Measurements from ENCODE around the gene PPP3CA.
"Not testable (repeated sequence)": the region's sequence is repeated elsewhere in the genome, so short reads cannot be mapped to it uniquely, and the experiment has no call there.

The PPP3CA gene

DNA sequence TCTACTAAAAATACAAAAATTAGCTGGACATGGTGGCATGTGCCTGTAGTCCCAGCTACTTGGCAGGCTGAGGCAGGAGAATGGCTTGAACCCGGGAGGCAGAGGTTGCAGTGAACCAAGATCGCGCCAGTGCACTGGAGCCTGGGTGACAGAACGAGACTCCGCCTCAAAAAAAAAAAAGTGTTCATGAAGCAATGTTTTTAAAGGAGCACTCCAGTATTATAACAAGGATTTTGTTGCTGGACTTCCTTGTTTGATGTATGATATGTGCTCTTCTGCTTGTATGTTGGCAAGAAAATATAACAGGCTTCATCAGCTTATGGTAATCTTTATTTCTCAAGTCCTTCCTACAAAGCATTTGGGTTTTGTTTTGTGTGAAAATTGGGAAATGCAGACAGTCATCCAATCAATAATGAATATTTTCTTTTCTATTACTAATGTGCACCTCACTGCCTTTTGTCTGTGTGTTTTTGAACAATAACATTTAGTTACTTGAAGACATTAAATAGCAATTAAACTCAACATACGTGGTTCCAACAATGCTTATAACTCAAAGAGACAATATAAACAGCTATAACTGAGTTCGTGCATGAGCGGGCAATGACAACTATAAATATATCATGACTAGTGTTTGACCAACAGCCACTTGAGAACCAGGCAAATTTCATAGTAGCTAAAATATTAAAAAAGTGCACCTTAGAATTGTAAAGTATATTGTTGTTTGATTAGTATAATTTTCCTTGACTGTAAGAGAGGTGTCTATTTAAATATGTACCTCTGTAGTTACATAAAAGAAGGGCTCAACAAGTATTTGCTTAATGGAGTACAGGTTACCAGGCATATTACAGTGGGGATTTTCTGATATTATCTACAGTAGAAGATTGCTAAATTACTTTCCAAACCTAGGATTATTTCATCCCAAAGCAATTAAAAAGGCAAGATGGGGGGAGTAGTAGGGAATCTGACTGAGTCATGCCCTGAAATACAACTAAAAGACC lies 210.7 kb downstream of the PPP3CA start:
- no peak overlapping the region for H3K27ac ChIP-seq (ENCODE audit: low read depth, low read length)
- no peaks in the 10 kb centered on the region for H3K36me3 ChIP-seq (ENCODE audit: insufficient read depth, low read length)
- WGBS: 94% methylated on average over 8 of the region's 8 CpGs

DNA sequence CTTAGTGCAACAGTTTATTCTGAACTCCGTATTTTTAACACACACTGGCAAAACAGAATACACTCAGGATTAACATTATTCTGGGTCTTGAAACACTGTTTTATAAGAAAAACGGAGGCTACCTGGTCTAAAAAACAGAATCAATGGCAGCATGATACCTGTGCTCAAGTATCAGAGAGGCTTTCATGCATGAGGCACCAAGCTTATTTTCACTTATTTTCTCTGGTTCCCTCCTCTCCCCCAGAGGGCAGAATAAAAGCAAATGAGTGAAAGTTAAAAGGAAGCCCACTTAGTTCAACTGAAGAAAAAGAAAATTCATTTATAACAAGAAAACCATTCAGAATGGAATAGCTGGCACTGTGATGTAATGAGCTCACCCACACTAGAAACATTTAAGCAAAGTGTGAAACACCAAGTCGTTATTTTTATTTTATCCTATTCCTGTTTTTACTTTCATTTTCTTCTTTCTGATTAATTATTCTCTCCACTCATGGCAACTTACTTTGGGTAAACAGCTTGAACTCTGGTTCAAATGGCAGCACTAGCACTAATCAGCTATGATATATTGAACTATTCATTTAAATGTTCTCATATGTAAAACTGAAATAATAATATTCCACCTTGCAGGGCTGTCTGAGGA lies 211.8 kb downstream of the PPP3CA start:
- Histone ChIP-seq H3K4me3 (ENCODE audit: low read length) (no peak overlapping the region), H3K4me1 (ENCODE audit: insufficient read depth, low read length) (peaks cover 16% of the 10 kb centered on the region), H3K36me3 (ENCODE audit: insufficient read depth, low read length) (no peaks in the 10 kb centered on the region), H3K27ac (ENCODE audit: low read depth, low read length) (no peak overlapping the region), H3K9me3 (ENCODE audit: insufficient read depth, low read depth, low read length) (no peaks in the 10 kb centered on the region), H3K27me3 (ENCODE audit: insufficient read depth, low read length) (no peaks in the 10 kb centered on the region), H3K9ac (ENCODE audit: low read depth, low read length) (no peak overlapping the region)
- 92% methylated on average over 3 of the region's 3 CpGs for WGBS

More for the DNA sequence above, 210.7 kb downstream of the PPP3CA start:
- Histone ChIP-seq H3K27me3 (ENCODE audit: insufficient read depth, low read length) (no peaks in the 10 kb centered on the region), H3K4me1 (ENCODE audit: insufficient read depth, low read length) (peaks cover 17% of the 10 kb centered on the region), H3K4me3 (ENCODE audit: low read length) (no peak overlapping the region), H3K9ac (ENCODE audit: low read depth, low read length) (no peak overlapping the region), H3K9me3 (ENCODE audit: insufficient read depth, low read depth, low read length) (no peaks in the 10 kb centered on the region)

DNA sequence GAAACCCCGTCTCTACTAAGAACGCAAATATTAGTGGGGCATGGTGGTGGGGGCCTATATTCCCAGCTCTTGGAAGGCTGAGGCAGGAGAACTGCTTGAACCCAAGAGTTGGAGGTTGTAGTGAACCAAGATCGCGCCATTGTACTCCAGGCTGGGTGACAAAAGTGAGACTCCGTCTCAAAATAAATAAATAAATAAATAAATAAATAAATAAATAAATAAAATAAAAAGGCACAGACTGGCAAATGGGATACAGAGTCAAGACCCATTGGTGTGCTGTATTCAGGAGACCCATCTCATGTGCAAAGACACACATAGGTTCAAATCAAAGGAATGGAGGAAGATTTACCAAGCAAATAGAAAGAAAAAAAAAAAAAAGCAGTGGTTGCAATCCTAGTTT lies 216.3 kb downstream of the PPP3CA start:
- 100% methylated on average over 3 of the region's 5 CpGs for whole genome bisulfite sequencing
- not testable (repeated sequence) for H3K36me3 ChIP-seq (ENCODE audit: insufficient read depth, low read length); H3K27me3 ChIP-seq (ENCODE audit: insufficient read depth, low read length); H3K4me3 ChIP-seq (ENCODE audit: low read length); H3K9ac ChIP-seq (ENCODE audit: low read depth, low read length); H3K27ac ChIP-seq (ENCODE audit: low read depth, low read length); H3K4me1 ChIP-seq (ENCODE audit: insufficient read depth, low read length); H3K9me3 ChIP-seq (ENCODE audit: insufficient read depth, low read depth, low read length)

DNA sequence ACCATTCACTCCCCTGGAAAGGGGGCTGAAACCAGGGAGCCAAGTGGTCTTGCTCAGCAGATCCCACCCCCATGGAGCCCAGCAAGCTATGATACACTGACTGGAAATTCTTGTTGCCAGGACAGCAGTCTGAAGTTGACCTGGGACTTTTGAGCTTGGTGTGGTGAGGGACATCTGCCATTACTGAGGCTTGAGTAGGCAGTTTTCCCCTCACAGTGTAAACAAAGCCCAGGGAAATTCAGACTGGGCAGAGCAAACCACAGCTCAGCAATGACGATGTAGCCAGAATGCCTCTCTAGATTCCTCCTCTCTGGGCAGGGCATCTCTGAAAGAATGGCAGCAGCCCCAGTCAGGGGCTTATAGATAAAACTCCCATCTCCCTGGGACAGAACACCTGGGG lies 218.4 kb downstream of the PPP3CA start:
- H3K36me3 ChIP-seq (ENCODE audit: insufficient read depth, low read length); H3K9me3 ChIP-seq (ENCODE audit: insufficient read depth, low read depth, low read length); H3K4me1 ChIP-seq (ENCODE audit: insufficient read depth, low read length); H3K4me3 ChIP-seq (ENCODE audit: low read length); H3K9ac ChIP-seq (ENCODE audit: low read depth, low read length); H3K27me3 ChIP-seq (ENCODE audit: insufficient read depth, low read length); H3K27ac ChIP-seq (ENCODE audit: low read depth, low read length): not testable (repeated sequence)
- WGBS: 90% methylated on average over 1 of the region's 1 CpG

DNA sequence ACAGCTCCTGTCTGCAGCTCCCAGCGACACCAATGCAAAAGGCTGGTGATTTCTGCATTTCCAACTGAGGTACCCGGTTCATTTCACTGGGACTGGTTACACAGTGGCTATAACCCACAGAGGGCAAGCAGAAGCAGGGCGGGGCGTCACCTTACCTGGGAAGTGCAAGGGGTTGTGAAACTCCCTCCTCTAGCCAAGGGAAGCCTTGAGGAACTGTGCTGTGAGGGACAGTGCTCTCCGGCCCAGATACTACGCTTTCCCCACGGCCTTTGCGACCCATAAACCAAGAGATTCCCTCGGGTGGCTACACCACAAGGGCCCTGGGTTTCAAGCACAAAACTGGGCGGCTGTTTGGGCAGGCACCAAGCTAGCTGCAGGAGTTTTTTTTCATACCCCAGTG lies 218.9 kb downstream of the PPP3CA start:
- no peaks in the 10 kb centered on the region for H3K9me3 ChIP-seq (ENCODE audit: insufficient read depth, low read depth, low read length)
- no peaks in the 10 kb centered on the region for H3K36me3 ChIP-seq (ENCODE audit: insufficient read depth, low read length)
- no peaks in the 10 kb centered on the region for H3K4me1 ChIP-seq (ENCODE audit: insufficient read depth, low read length)
- no peak overlapping the region for H3K4me3 ChIP-seq (ENCODE audit: low read length)
- H3K27me3 ChIP-seq (ENCODE audit: insufficient read depth, low read length): no peaks in the 10 kb centered on the region
- H3K9ac ChIP-seq (ENCODE audit: low read depth, low read length): no peak overlapping the region
- WGBS: 95% methylated on average over 10 of the region's 10 CpGs
- H3K27ac ChIP-seq (ENCODE audit: low read depth, low read length): no peak overlapping the region

DNA sequence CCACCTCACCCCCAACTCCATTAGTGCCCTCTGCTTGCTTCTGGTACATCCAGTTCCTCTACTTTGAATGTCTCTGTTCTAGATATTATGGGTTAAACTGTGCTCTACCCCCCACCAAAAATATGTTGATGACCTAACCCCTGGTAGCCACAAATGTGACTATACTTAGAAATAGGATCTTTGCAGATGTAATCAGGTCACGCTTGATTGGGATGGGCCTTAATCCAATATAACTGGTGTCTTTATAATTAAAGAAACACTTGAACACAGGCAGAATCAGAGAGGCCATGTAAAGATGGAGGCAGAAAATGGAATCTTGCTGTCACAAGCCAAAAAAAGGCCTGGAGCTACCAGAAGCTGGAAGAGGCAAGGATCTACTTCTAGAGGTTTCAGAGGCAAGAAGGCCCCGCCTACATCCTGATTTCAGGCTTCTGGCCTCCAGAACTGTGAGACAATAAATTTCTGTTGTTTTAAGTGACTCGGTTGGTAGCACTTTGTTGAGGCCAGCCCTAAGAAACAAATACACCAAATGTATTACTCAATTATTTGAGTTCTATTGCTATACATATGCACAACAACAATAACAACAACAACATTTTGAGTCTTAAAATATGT lies 220.0 kb downstream of the PPP3CA start:
- no peak overlapping the region for H3K27ac ChIP-seq (ENCODE audit: low read depth, low read length)
- H3K9me3 ChIP-seq (ENCODE audit: insufficient read depth, low read depth, low read length): no peaks in the 10 kb centered on the region
- no peak overlapping the region for H3K4me3 ChIP-seq (ENCODE audit: low read length)
- H3K4me1 ChIP-seq (ENCODE audit: insufficient read depth, low read length): no peaks in the 10 kb centered on the region
- WGBS: 96% methylated on average over 1 of the region's 3 CpGs
- no peaks in the 10 kb centered on the region for H3K27me3 ChIP-seq (ENCODE audit: insufficient read depth, low read length)
- H3K9ac ChIP-seq (ENCODE audit: low read depth, low read length): no peak overlapping the region
- no peaks in the 10 kb centered on the region for H3K36me3 ChIP-seq (ENCODE audit: insufficient read depth, low read length)

DNA sequence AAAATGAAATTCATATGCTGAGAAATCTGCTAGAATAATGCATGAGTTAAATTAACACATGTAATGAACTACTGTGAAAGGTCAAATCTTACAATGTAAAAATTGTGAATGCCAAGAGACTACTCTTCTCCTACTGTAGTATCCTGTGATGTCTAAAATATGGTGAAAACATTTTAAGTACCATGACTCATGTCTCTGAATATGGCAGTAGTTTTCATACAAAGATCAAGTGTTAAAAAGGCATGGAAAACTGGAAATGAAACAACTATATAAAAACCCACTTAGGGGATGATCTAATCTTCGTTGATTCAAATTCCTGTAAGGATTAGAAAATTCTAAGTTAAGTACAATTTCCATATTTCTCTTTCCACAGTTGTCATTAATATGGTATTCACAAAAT lies 221.3 kb downstream of the PPP3CA start:
- no peaks in the 10 kb centered on the region for H3K9me3 ChIP-seq (ENCODE audit: insufficient read depth, low read depth, low read length)
- no peaks in the 10 kb centered on the region for H3K27me3 ChIP-seq (ENCODE audit: insufficient read depth, low read length)
- H3K27ac ChIP-seq (ENCODE audit: low read depth, low read length): no peak overlapping the region
- no peaks in the 10 kb centered on the region for H3K4me1 ChIP-seq (ENCODE audit: insufficient read depth, low read length)
- no CpG with 5 or more reads among the region's 1 CpG for WGBS
- H3K9ac ChIP-seq (ENCODE audit: low read depth, low read length): no peak overlapping the region
- H3K4me3 ChIP-seq (ENCODE audit: low read length): no peak overlapping the region
- H3K36me3 ChIP-seq (ENCODE audit: insufficient read depth, low read length): no peaks in the 10 kb centered on the region

DNA sequence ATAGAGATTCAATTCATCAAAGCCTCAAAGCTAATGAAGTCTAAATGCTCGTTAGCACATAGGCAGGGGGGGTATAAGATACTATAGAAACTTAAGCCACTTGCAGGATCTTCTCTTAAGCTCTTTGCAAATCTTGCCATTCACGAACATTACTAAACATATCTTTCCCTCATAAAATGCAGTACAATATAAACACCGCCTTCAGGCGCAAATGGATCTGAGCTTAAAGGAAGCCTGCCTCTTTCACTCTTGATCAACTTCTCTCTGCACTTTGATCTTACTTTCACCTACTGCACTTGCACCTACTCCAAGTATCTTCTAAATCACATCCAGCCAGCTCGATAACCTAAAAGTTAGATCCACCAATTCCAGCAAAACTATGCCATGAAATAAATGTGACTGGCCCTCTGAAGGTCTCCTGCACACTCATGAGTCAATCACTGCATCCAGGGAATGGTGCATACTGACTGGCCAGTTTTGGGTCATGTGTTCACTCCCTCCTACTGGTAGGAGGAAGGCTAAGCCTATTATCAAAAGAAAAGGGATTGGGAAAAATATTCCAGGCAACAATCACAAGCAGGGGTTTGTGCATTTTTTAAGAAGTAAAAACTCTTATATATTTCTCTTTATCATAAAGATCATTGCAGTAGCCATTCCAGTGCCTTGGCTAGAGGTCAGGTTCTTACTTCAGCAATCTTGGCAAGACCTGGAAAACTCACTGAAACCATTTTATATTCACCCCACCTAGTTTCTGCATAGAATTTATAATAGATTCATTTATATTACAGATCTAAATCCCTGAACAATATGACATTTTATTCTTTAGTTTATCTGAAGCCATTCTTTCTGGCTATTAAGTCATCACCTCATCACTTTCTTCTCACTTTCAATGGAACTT lies 222.0 kb downstream of the PPP3CA start:
- Histone ChIP-seq H3K4me1 (ENCODE audit: insufficient read depth, low read length) (no peaks in the 10 kb centered on the region), H3K27ac (ENCODE audit: low read depth, low read length) (no peak overlapping the region), H3K36me3 (ENCODE audit: insufficient read depth, low read length) (no peaks in the 10 kb centered on the region), H3K9ac (ENCODE audit: low read depth, low read length) (no peak overlapping the region), H3K4me3 (ENCODE audit: low read length) (no peak overlapping the region), H3K27me3 (ENCODE audit: insufficient read depth, low read length) (no peaks in the 10 kb centered on the region), H3K9me3 (ENCODE audit: insufficient read depth, low read depth, low read length) (no peaks in the 10 kb centered on the region)
- 91% methylated on average over 5 of the region's 5 CpGs for WGBS

DNA sequence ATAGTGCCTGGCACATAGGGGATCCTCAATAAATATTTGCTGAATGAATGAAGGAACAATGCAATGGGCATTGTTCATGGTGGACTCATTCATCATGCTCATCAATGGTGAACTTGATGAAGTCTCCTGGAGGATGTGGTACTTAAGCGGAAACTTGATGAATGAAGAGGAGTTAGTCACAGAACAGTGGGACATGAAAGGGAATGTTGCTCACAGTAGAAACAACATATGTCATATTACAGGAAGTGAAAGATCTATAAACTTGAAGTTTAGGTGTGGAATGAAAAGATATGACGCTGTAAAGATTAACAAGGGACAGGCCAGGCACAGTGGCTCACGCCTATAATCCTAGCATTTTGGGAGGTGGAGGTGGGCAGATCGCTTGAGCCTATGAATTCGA lies 224.1 kb downstream of the PPP3CA start:
- WGBS: 92% methylated on average over 5 of the region's 5 CpGs
- H3K9me3 ChIP-seq (ENCODE audit: insufficient read depth, low read depth, low read length): no peaks in the 10 kb centered on the region
- H3K4me1 ChIP-seq (ENCODE audit: insufficient read depth, low read length): peaks cover 12% of the 10 kb centered on the region; the same call in 1 of the 2 replicates
- no peaks in the 10 kb centered on the region for H3K36me3 ChIP-seq (ENCODE audit: insufficient read depth, low read length)
- no peak overlapping the region for H3K9ac ChIP-seq (ENCODE audit: low read depth, low read length)
- no peak overlapping the region for H3K4me3 ChIP-seq (ENCODE audit: low read length)
- no peaks in the 10 kb centered on the region for H3K27me3 ChIP-seq (ENCODE audit: insufficient read depth, low read length)
- no peak overlapping the region for H3K27ac ChIP-seq (ENCODE audit: low read depth, low read length)

DNA sequence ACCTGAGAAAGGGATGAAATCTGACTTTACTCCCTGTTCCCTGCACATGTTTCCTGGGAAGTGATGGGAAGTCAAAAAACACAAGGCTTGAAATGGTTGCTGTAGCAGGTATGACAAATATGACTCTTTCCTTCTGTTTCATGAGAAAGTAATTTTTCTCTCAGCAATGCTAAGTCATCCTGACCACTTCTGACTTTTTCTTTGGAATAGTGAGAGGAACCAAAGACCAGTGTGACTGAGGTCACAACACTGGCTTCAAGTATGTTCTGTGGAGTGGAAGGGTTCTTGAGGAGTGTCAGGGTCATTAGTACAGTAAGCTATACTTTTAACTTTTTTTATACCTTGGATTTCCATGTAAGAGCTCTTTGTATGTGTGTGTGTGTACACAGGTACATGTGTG lies 225.3 kb downstream of the PPP3CA start:
- Histone ChIP-seq H3K4me3 (ENCODE audit: low read length) (no peak overlapping the region), H3K4me1 (ENCODE audit: insufficient read depth, low read length) (peaks cover 12% of the 10 kb centered on the region; the same call in 1 of the 2 replicates), H3K9me3 (ENCODE audit: insufficient read depth, low read depth, low read length) (no peaks in the 10 kb centered on the region), H3K9ac (ENCODE audit: low read depth, low read length) (no peak overlapping the region), H3K27ac (ENCODE audit: low read depth, low read length) (no peak overlapping the region; the same call in 1 of the 2 replicates), H3K36me3 (ENCODE audit: insufficient read depth, low read length) (no peaks in the 10 kb centered on the region), H3K27me3 (ENCODE audit: insufficient read depth, low read length) (no peaks in the 10 kb centered on the region)

Measured in HUES64 (cell line).